ENCODE results near the gene MBNL1. TPM values are rescaled to one million over a fixed set of nuclear protein-coding genes. Genes with fewer than 3 reads are reported as not detected.

Gene MBNL1
- total and polyA plus RNA-seq, 2 of the 4 experiments (the other 2 are of a cell fraction): 127 to 664 TPM

DNA sequence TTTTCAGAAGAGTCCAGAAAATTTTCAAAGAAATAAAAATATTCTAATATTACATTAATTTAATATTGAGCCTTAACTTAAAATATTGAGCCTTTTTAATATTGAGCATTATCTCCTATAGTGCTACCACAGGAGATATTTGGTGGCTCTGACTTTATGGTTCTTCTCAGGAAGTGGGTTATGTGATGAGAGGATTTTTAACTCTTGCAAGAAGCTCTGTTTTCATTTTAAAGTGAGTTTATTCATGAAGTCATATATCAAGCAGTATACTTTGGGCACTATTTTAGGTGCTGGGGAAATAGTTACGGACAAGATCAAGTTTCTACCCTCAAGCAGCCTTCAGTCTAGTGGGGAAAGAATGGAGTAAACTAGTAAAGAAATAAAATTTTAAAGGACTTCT, 13.4 kb upstream of the MBNL1 start:
- intact Hi-C loops (cut with micrococcal nuclease): no loop called here
- CTCF ChIA-PET: no interaction called here
- POLR2A ChIA-PET (ENCODE audit: unreplicated experiment): no interaction called here

More for the DNA sequence above, 13.4 kb upstream of the MBNL1 start:
- Histone ChIP-seq H3K56ac (ENCODE audit: extremely low read depth, insufficient read depth, low read length) (no peak overlapping the region), H2BK5ac (ENCODE audit: low read depth, low read length, poor library complexity, severe bottlenecking) (no peak overlapping the region), H3K4me1 (ENCODE audit: control insufficient read depth, insufficient read depth, low read length) (peaks cover 10% of the 10 kb centered on the region; the same call in 1 of the 2 replicates), H2BK15ac (ENCODE audit: low read depth, low read length) (no peak overlapping the region), H4K20me1 (ENCODE audit: insufficient read depth, low read length) (no peaks in the 10 kb centered on the region), H3K4ac (ENCODE audit: low read depth, low read length) (no peak overlapping the region), H3K27me3 (ENCODE audit: control insufficient read depth, insufficient read depth, low read length) (no peaks in the 10 kb centered on the region), H4K91ac (ENCODE audit: insufficient read depth, low read depth, low read length) (no peak overlapping the region), H4K8ac (ENCODE audit: low read depth in 2 of 2, low read length in 2 of 2) (no peak overlapping the region), H3K9me3 (ENCODE audit: control insufficient read depth, insufficient read depth, low read length) (no peaks in the 10 kb centered on the region), H4K5ac (ENCODE audit: low read depth, low read length) (no peak overlapping the region), H3K36me3 (ENCODE audit: control insufficient read depth, insufficient read depth, low read length) (no peaks in the 10 kb centered on the region), H3K4me2 (ENCODE audit: low read depth, low read length) (no peak overlapping the region), H3K27ac (ENCODE audit: insufficient read depth, low read length) (no peak overlapping the region), H3K9ac (ENCODE audit: low read depth, low read length) (no peak overlapping the region), H3K9me1 (ENCODE audit: insufficient read depth, low read length) (no peaks in the 10 kb centered on the region), H3K23ac (ENCODE audit: low read depth, low read length) (no peak overlapping the region), H2BK20ac (ENCODE audit: low read depth, low read length) (no peak overlapping the region), H3K14ac (replicated peaks; ENCODE audit: low read depth, low read length) (no peak overlapping the region), H3K79me1 (ENCODE audit: low read depth in 1 of 2, low read length in 2 of 2) (no peaks in the 10 kb centered on the region; a peak in 1 of 4 replicates), H2AK9ac (replicated peaks; ENCODE audit: low read depth, low read length, poor library complexity) (no peak overlapping the region), H2AFZ (replicated peaks; ENCODE audit: low read length, poor library complexity) (no peak overlapping the region), H3K18ac (ENCODE audit: low read depth, low read length) (no peak overlapping the region), H3K4me3 (ENCODE audit: insufficient read depth, low read depth, low read length) (no peak overlapping the region), H2BK120ac (ENCODE audit: low read depth, low read length) (no peak overlapping the region), H2AK5ac (ENCODE audit: low read depth, low read length) (no peak overlapping the region)
- TF ChIP-seq, protein P1, sequence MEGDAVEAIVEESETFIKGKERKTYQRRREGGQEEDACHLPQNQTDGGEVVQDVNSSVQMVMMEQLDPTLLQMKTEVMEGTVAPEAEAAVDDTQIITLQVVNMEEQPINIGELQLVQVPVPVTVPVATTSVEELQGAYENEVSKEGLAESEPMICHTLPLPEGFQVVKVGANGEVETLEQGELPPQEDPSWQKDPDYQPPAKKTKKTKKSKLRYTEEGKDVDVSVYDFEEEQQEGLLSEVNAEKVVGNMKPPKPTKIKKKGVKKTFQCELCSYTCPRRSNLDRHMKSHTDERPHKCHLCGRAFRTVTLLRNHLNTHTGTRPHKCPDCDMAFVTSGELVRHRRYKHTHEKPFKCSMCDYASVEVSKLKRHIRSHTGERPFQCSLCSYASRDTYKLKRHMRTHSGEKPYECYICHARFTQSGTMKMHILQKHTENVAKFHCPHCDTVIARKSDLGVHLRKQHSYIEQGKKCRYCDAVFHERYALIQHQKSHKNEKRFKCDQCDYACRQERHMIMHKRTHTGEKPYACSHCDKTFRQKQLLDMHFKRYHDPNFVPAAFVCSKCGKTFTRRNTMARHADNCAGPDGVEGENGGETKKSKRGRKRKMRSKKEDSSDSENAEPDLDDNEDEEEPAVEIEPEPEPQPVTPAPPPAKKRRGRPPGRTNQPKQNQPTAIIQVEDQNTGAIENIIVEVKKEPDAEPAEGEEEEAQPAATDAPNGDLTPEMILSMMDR (conservative IDR thresholded peaks at IDR 0.05; ENCODE audit: low read depth, low read length): no peak
- no peak for TF ChIP-seq MAZ (IDR thresholded peaks at IDR 0.05; ENCODE audit: borderline replicate concordance, low read depth, low read length)
- TF ChIP-seq, protein P2, sequence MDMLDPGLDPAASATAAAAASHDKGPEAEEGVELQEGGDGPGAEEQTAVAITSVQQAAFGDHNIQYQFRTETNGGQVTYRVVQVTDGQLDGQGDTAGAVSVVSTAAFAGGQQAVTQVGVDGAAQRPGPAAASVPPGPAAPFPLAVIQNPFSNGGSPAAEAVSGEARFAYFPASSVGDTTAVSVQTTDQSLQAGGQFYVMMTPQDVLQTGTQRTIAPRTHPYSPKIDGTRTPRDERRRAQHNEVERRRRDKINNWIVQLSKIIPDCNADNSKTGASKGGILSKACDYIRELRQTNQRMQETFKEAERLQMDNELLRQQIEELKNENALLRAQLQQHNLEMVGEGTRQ (IDR thresholded peaks at IDR 0.05; ENCODE audit: low read depth, low read length): no peak
- no peak for TF ChIP-seq NFE2L2 (IDR thresholded peaks at IDR 0.05; ENCODE audit: low read depth, low read length)
- TF ChIP-seq CEBPB (IDR thresholded peaks at IDR 0.05; ENCODE audit: low read depth, low read length): no peak
- no peak for TF ChIP-seq RFX5 (IDR thresholded peaks at IDR 0.05; ENCODE audit: low read depth, low read length)
- no peak for TF ChIP-seq MXI1 (IDR thresholded peaks at IDR 0.05; ENCODE audit: borderline replicate concordance, low read depth, low read length)
- TF ChIP-seq POLR2A (IDR thresholded peaks at IDR 0.05; ENCODE audit: low read depth, low read length): no peak
- TF ChIP-seq CHD1 (IDR thresholded peaks at IDR 0.05; ENCODE audit: low read depth, low read length): no peak
- TF ChIP-seq, protein P3, sequence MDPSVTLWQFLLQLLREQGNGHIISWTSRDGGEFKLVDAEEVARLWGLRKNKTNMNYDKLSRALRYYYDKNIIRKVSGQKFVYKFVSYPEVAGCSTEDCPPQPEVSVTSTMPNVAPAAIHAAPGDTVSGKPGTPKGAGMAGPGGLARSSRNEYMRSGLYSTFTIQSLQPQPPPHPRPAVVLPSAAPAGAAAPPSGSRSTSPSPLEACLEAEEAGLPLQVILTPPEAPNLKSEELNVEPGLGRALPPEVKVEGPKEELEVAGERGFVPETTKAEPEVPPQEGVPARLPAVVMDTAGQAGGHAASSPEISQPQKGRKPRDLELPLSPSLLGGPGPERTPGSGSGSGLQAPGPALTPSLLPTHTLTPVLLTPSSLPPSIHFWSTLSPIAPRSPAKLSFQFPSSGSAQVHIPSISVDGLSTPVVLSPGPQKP (IDR thresholded peaks at IDR 0.05; ENCODE audit: borderline replicate concordance, low read depth, low read length): no peak
- no peak for TF ChIP-seq BHLHE40 (IDR thresholded peaks at IDR 0.05; ENCODE audit: low read depth, low read length)
- TF ChIP-seq MAFK (IDR thresholded peaks at IDR 0.05; ENCODE audit: low read depth, low read length): no peak
- no peak for TF ChIP-seq FOS (IDR thresholded peaks at IDR 0.05; ENCODE audit: low read depth, low read length)
- TF ChIP-seq RCOR1 (IDR thresholded peaks at IDR 0.05; ENCODE audit: insufficient replicate concordance, low read length): no peak
- TF ChIP-seq SMC3 (IDR thresholded peaks at IDR 0.05; ENCODE audit: low read depth, low read length): no peak
- no peak for TF ChIP-seq RAD21 (IDR thresholded peaks at IDR 0.05; ENCODE audit: low read length)
- in situ Hi-C loops (cut with MboI; ENCODE audit: low sequenced_read_pairs): no loop called here
- dilution Hi-C loops (cut with HindIII; ENCODE audit: low sequenced_read_pairs, unreplicated experiment): no loop called here
- BruUV-seq (replicated peaks): no TSS peak
- DNase-seq (no peak), ATAC-seq (ENCODE audit: low read depth) (no peak)
- no CpG with 5 or more reads among the region's 1 CpG for WGBS, 2 experiments (ENCODE audit: extremely low coverage in 2 of 2, insufficient read length in 1 of 2)
